ENCODE measurements around the gene SLC39A11. TPM values are rescaled to one million over a fixed set of nuclear protein-coding genes. Genes with fewer than 3 reads are reported as not detected.
A peak's percentile ranks its signal among the peaks of the same experiment; 100 is the strongest.

SLC39A11 gene
- total and polyA plus RNA-seq, 2 of the 13 experiments (the other 11 are each of a cell fraction or from before 2014, with no cell fraction given), result 17.2 to 31.5 TPM

DNA sequence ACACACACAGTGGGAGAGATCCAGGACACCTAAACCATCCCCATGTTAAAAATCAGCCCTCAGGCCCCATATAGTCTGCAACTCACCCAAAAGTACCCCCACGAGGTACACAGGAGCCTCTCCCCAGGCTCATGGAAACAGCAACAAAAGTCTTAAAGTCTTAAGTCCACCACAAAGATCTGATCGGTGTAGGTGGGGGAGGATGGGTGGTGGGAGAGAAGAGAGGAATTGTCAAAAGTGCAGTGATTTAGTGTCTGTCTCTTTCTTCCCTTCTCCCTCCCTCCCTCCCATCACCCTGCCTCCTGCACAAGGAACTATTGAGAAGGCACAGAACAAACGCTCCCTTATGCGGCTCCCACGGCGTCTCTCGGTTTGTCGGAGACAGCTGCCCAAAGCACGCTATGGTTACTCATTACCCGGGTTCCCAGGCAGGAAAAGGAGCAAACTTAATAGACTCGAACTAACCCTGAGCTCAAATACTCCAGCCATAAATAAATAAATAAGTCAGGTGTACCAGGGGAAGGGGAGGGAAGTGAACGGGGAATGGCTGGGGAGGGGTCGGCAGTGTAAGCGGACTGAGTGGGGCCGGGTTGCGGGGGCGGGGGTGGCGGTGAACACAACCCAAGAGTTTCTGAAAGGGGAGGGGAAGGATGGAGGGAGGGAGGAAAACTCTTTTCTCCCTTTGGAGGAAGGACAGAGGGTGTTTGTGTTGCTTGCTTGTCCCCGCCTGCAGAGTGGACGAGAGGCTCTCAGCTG is 477.4 kb downstream of the SLC39A11 start:
- Histone ChIP-seq H3K4me1 (ENCODE audit: insufficient read depth, low read length) (peaks cover 73% of the 10 kb centered on the region), H3K79me2 (ENCODE audit: insufficient read depth, low read length) (no peaks in the 10 kb centered on the region), H3K4me3 (replicated peaks in 1 of 3; ENCODE audit: insufficient read depth in 1 of 3, low read depth in 2 of 3, low read length in 3 of 3) (peak overlapping the region; percentile 38 to 54 (median 39); a peak in 5 of 6 replicates), H3K27ac (ENCODE audit: extremely low read length, insufficient read depth, low read length) (peak overlapping the region; percentile 65), H3K9ac (ENCODE audit: insufficient read depth, low read depth, low read length) (peak overlapping the region; percentile 68), H4K20me1 (ENCODE audit: insufficient read depth, low read length) (no peaks in the 10 kb centered on the region), H3K9me3 (ENCODE audit: low read length) (no peaks in the 10 kb centered on the region), H3K4me2 (ENCODE audit: low read depth, low read length) (peak overlapping the region; percentile 86), H2AFZ (ENCODE audit: low read length) (no peak overlapping the region), H3K27me3 (ENCODE audit: control insufficient read depth in 1 of 2, insufficient read depth in 2 of 2, low read length in 2 of 2) (no peaks in the 10 kb centered on the region), H3K36me3 (replicated peaks in 1 of 2; ENCODE audit: control insufficient read depth in 1 of 2, insufficient read depth in 2 of 2, low read length in 2 of 2) (no peaks in the 10 kb centered on the region)
- in situ Hi-C loops (cut with HindIII; ENCODE audit: extremely low pct_ligation_motif_present, low pct_unique_long_range_greater_than_20kb) (no loop called here), intact Hi-C loops (cut with micrococcal nuclease; ENCODE audit: unreplicated experiment) (loop anchor here (1.0 to 2.0 kb wide), 3 partner anchors 11 to 23 kb away; no protein-coding TSS in a partner anchor)
- POLR2A ChIA-PET, result interaction anchor here (1.0 to 4.2 kb wide), 13 partner anchors 8 to 70 kb away, joined by 3 to 48 read pairs (median 6); no protein-coding TSS in a partner anchor
- FAIRE-seq (peak; percentile 96), DNase-seq (ENCODE audit: low spot score) (peak; percentile 98), ATAC-seq (peak; percentile 90)
- CTCF ChIA-PET (ENCODE audit: low intra/inter-chr PET ratio, low total read pairs), result no interaction called here
- WGBS (ENCODE audit: low lambda C conversion rate), result 2% methylated on average over 20 of the region's 20 CpGs
- BruUV-seq (replicated peaks), result no TSS peak
- TF ChIP-seq PRPF4 (IDR thresholded peaks at IDR 0.05; ENCODE audit: low read depth, low read length, poor library complexity, severe bottlenecking) (peak; percentile 24), ZMAT3 (CRISPR knock-in tag; conservative IDR thresholded peaks at IDR 0.05) (0 out of 2 replicates have a peak, but pooled peaks have one; percentile 42), GABPA (IDR thresholded peaks at IDR 0.05; ENCODE audit: low read depth, low read length) (no peak), GABPA (CRISPR knock-in tag; IDR thresholded peaks at IDR 0.05; ENCODE audit: low read depth) (0 out of 2 replicates have a peak, but pooled peaks have one; percentile 24), XRCC5 (optimal IDR thresholded peaks at IDR 0.05; ENCODE audit: low read length) (peak; percentile 35), HNRNPLL (IDR thresholded peaks at IDR 0.05; ENCODE audit: low read depth, low read length, poor library complexity, severe bottlenecking) (no peak), GATAD2A (CRISPR knock-in tag; IDR thresholded peaks at IDR 0.05) (peak; percentile 66), RXRB (CRISPR knock-in tag; IDR thresholded peaks at IDR 0.05; ENCODE audit: borderline replicate concordance) (0 out of 2 replicates have a peak, but pooled peaks have one; percentile 35), EP300 (IDR thresholded peaks at IDR 0.05; ENCODE audit: low read depth in 2 of 2, low read length in 2 of 2) (peak; percentile 45 to 64; a peak in 3 of 4 replicates), EP300 (CRISPR knock-in tag; IDR thresholded peaks at IDR 0.05; ENCODE audit: borderline replicate concordance) (no peak; the same call in 1 of the 2 replicates), SMC3 (IDR thresholded peaks at IDR 0.05; ENCODE audit: low read length) (0 out of 2 replicates have a peak, but pooled peaks have one; percentile 22), ZNF484 (CRISPR knock-in tag; IDR thresholded peaks at IDR 0.05; ENCODE audit: borderline replicate concordance, low read depth) (no peak), ZNF570 (CRISPR knock-in tag; IDR thresholded peaks at IDR 0.05; ENCODE audit: borderline replicate concordance) (no peak), ZNF614 (CRISPR knock-in tag; IDR thresholded peaks at IDR 0.05; ENCODE audit: borderline replicate concordance) (0 out of 2 replicates have a peak, but pooled peaks have one; percentile 50), AHR (CRISPR knock-in tag; IDR thresholded peaks at IDR 0.05) (peak; percentile 100)
- TF ChIP-seq, protein P1, sequence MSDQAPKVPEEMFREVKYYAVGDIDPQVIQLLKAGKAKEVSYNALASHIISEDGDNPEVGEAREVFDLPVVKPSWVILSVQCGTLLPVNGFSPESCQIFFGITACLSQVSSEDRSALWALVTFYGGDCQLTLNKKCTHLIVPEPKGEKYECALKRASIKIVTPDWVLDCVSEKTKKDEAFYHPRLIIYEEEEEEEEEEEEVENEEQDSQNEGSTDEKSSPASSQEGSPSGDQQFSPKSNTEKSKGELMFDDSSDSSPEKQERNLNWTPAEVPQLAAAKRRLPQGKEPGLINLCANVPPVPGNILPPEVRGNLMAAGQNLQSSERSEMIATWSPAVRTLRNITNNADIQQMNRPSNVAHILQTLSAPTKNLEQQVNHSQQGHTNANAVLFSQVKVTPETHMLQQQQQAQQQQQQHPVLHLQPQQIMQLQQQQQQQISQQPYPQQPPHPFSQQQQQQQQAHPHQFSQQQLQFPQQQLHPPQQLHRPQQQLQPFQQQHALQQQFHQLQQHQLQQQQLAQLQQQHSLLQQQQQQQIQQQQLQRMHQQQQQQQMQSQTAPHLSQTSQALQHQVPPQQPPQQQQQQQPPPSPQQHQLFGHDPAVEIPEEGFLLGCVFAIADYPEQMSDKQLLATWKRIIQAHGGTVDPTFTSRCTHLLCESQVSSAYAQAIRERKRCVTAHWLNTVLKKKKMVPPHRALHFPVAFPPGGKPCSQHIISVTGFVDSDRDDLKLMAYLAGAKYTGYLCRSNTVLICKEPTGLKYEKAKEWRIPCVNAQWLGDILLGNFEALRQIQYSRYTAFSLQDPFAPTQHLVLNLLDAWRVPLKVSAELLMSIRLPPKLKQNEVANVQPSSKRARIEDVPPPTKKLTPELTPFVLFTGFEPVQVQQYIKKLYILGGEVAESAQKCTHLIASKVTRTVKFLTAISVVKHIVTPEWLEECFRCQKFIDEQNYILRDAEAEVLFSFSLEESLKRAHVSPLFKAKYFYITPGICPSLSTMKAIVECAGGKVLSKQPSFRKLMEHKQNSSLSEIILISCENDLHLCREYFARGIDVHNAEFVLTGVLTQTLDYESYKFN (CRISPR knock-in tag; conservative IDR thresholded peaks at IDR 0.05), result peak; percentile 61
- TF ChIP-seq, protein P2, sequence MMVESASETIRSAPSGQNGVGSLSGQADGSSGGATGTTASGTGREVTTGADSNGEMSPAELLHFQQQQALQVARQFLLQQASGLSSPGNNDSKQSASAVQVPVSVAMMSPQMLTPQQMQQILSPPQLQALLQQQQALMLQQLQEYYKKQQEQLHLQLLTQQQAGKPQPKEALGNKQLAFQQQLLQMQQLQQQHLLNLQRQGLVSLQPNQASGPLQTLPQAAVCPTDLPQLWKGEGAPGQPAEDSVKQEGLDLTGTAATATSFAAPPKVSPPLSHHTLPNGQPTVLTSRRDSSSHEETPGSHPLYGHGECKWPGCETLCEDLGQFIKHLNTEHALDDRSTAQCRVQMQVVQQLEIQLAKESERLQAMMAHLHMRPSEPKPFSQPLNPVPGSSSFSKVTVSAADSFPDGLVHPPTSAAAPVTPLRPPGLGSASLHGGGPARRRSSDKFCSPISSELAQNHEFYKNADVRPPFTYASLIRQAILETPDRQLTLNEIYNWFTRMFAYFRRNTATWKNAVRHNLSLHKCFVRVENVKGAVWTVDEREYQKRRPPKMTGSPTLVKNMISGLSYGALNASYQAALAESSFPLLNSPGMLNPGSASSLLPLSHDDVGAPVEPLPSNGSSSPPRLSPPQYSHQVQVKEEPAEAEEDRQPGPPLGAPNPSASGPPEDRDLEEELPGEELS (CRISPR knock-in tag; IDR thresholded peaks at IDR 0.05), result peak; percentile 53; the same call in 1 of the 2 replicates

Measured in HepG2 (cell line).